ENCODE data around the gene CAP1. TPM values are rescaled to one million over a fixed set of nuclear protein-coding genes. Genes with fewer than 3 reads are reported as not detected.

The CAP1 gene
- total and polyA plus RNA-seq, 2 of the 13 experiments (the other 11 are each of a cell fraction or from before 2014, with no cell fraction given): 174 to 195 TPM

DNA sequence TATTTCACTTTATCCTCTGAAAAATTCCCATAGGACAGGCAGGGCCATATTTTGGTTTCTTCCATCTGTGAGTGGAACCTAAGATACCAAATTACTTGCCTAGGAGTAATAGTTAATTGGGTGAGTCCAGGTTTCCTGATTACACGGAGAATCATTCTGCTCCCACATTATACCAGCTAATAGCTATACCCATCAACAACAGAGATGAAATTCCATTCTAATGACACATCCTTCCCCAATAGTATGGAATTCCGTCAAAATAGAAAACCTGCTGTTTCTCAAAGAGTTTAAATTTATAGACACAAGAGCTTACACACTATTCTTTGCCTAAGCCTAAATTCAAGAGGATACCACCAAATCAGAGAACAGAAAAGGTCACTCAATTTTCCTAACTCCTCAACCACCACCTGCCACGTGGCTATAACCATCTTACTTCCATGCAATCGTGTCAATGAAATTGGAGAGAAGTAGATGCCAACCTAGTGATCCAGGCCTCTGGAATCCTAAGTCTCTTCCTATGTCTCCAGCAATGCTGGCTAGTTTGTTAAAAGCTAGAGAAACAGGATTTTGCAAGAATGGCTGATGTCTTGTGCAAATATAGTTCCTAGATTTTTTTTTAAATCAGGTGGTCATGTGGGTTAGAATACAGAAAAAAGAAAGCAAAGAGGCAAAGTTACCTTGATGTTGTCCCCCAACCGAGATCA, 50.3 kb downstream of the CAP1 start (continued):
- TF ChIP-seq, protein P1, sequence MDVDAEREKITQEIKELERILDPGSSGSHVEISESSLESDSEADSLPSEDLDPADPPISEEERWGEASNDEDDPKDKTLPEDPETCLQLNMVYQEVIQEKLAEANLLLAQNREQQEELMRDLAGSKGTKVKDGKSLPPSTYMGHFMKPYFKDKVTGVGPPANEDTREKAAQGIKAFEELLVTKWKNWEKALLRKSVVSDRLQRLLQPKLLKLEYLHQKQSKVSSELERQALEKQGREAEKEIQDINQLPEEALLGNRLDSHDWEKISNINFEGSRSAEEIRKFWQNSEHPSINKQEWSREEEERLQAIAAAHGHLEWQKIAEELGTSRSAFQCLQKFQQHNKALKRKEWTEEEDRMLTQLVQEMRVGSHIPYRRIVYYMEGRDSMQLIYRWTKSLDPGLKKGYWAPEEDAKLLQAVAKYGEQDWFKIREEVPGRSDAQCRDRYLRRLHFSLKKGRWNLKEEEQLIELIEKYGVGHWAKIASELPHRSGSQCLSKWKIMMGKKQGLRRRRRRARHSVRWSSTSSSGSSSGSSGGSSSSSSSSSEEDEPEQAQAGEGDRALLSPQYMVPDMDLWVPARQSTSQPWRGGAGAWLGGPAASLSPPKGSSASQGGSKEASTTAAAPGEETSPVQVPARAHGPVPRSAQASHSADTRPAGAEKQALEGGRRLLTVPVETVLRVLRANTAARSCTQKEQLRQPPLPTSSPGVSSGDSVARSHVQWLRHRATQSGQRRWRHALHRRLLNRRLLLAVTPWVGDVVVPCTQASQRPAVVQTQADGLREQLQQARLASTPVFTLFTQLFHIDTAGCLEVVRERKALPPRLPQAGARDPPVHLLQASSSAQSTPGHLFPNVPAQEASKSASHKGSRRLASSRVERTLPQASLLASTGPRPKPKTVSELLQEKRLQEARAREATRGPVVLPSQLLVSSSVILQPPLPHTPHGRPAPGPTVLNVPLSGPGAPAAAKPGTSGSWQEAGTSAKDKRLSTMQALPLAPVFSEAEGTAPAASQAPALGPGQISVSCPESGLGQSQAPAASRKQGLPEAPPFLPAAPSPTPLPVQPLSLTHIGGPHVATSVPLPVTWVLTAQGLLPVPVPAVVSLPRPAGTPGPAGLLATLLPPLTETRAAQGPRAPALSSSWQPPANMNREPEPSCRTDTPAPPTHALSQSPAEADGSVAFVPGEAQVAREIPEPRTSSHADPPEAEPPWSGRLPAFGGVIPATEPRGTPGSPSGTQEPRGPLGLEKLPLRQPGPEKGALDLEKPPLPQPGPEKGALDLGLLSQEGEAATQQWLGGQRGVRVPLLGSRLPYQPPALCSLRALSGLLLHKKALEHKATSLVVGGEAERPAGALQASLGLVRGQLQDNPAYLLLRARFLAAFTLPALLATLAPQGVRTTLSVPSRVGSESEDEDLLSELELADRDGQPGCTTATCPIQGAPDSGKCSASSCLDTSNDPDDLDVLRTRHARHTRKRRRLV (CRISPR knock-in tag; IDR thresholded peaks at IDR 0.05): no peak
- TF ChIP-seq RFX3 (CRISPR knock-in tag; IDR thresholded peaks at IDR 0.05): no peak
- TF ChIP-seq PAWR (CRISPR knock-in tag; IDR thresholded peaks at IDR 0.05; ENCODE audit: borderline replicate concordance): no peak
- no peak for TF ChIP-seq NKX3-1 (CRISPR knock-in tag; IDR thresholded peaks at IDR 0.05)
- no peak for TF ChIP-seq RAD21 (CRISPR knock-in tag; IDR thresholded peaks at IDR 0.05)
- no peak for TF ChIP-seq ZNF660 (CRISPR knock-in tag; IDR thresholded peaks at IDR 0.05; ENCODE audit: borderline replicate concordance, low read depth)
- TF ChIP-seq, protein P2, sequence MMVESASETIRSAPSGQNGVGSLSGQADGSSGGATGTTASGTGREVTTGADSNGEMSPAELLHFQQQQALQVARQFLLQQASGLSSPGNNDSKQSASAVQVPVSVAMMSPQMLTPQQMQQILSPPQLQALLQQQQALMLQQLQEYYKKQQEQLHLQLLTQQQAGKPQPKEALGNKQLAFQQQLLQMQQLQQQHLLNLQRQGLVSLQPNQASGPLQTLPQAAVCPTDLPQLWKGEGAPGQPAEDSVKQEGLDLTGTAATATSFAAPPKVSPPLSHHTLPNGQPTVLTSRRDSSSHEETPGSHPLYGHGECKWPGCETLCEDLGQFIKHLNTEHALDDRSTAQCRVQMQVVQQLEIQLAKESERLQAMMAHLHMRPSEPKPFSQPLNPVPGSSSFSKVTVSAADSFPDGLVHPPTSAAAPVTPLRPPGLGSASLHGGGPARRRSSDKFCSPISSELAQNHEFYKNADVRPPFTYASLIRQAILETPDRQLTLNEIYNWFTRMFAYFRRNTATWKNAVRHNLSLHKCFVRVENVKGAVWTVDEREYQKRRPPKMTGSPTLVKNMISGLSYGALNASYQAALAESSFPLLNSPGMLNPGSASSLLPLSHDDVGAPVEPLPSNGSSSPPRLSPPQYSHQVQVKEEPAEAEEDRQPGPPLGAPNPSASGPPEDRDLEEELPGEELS (CRISPR knock-in tag; IDR thresholded peaks at IDR 0.05): no peak
- TF ChIP-seq, protein P3, sequence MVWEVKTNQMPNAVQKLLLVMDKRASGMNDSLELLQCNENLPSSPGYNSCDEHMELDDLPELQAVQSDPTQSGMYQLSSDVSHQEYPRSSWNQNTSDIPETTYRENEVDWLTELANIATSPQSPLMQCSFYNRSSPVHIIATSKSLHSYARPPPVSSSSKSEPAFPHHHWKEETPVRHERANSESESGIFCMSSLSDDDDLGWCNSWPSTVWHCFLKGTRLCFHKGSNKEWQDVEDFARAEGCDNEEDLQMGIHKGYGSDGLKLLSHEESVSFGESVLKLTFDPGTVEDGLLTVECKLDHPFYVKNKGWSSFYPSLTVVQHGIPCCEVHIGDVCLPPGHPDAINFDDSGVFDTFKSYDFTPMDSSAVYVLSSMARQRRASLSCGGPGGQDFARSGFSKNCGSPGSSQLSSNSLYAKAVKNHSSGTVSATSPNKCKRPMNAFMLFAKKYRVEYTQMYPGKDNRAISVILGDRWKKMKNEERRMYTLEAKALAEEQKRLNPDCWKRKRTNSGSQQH (CRISPR knock-in tag; IDR thresholded peaks at IDR 0.05; ENCODE audit: low read depth): no peak
- no peak for TF ChIP-seq ZNF572 (CRISPR knock-in tag; IDR thresholded peaks at IDR 0.05)
- no peak for TF ChIP-seq SAP130 (CRISPR knock-in tag; IDR thresholded peaks at IDR 0.05; ENCODE audit: low read depth)
